HepG2 (cell line): ENCODE measurements around the gene VARS1. TPM values are rescaled to one million over a fixed set of nuclear protein-coding genes. Genes with fewer than 3 reads are reported as not detected.
A peak's percentile ranks its signal among the peaks of the same experiment; 100 is the strongest.

ENCODE experiments used
- AGO2 ChIP-seq: fragments of 200-400 bp; formaldehyde crosslinking; optimal IDR thresholded peaks from 2 replicates; pipeline ENCODE3; 2017; ENCODE audit warnings: mild to moderate bottlenecking, low read depth, low read length, moderate library complexity
- ZNF547 ChIP-seq: sonication (generic); formaldehyde crosslinking; IDR thresholded peaks from 2 replicates; pipeline ENCODE4 v1.5.1; 2020; ENCODE audit warnings: mild to moderate bottlenecking, missing genetic modification reagents
- ZNF724P ChIP-seq: sonication (generic); formaldehyde crosslinking; IDR thresholded peaks from 2 replicates; pipeline ENCODE4 v1.8.0; 2022; ENCODE audit warnings: missing genetic modification reagents, borderline replicate concordance
- polyA plus RNA-seq, 8 experiments: library from polyadenylated mRNA; depleted of rRNA in 3 of 8; stranded (reverse) in 7 of 8; unstranded in 1 of 8; fragments of >200 nt; fragmentation: Illumina TruSeq in 4 of 8; extraction: Trizol in 4 of 8; gene quantifications; 2 replicates each; pipeline versions ENCODE4 v1.2.1 to v1.2.3, GENCODE V29; 2011 to 2016; ENCODE audit warnings: low read depth in 4 of 8, missing spikeins in 1 of 8, mixed read lengths in 1 of 8; ENCODE audit not compliant: insufficient read depth in 1 of 8
- total RNA-seq, 5 experiments: library from RNA; depleted of rRNA; stranded (reverse); fragments of >200 nt; fragmentation: Illumina TruSeq; extraction: Trizol; gene quantifications; 2 replicates each; pipeline ENCODE4 v1.2.3, GENCODE V29; 2016; ENCODE audit warnings: low read depth in 1 of 5
- TF ChIP-seq, protein P1 (sequence below): sonication (generic); formaldehyde crosslinking; IDR thresholded peaks from 2 replicates; pipeline ENCODE4 v1.4.0; 2020; ENCODE audit warnings: mild to moderate bottlenecking, missing genetic modification reagents
- TF ChIP-seq, protein P2 (sequence below): sonication (generic); formaldehyde crosslinking; IDR thresholded peaks from 2 replicates; pipeline ENCODE4 v1.5.0; 2020; ENCODE audit warnings: mild to moderate bottlenecking, missing genetic modification reagents, borderline replicate concordance
- TF ChIP-seq, protein P3 (sequence below): sonication (generic); formaldehyde crosslinking; conservative IDR thresholded peaks from 2 replicates; pipeline ENCODE4 v1.4.0; 2020; ENCODE audit warnings: mild to moderate bottlenecking, missing genetic modification reagents, moderate library complexity
- TF ChIP-seq, protein P4 (sequence below): IDR thresholded peaks from 2 replicates; pipeline ENCODE4 v1.6.1; 2012; ENCODE audit warnings: low read depth, low read length, improper control_type of control experiment
- TF ChIP-seq, protein P5 (sequence below): sonication (generic); formaldehyde crosslinking; conservative IDR thresholded peaks from 2 replicates; pipeline ENCODE4 v1.8.0; 2022; ENCODE audit warnings: missing genetic modification reagents

The VARS1 gene
- total and polyA plus RNA-seq, 2 of the 13 experiments (the other 11 are each of a cell fraction or from before 2014, with no cell fraction given) = 14.7 to 56.1 TPM

DNA sequence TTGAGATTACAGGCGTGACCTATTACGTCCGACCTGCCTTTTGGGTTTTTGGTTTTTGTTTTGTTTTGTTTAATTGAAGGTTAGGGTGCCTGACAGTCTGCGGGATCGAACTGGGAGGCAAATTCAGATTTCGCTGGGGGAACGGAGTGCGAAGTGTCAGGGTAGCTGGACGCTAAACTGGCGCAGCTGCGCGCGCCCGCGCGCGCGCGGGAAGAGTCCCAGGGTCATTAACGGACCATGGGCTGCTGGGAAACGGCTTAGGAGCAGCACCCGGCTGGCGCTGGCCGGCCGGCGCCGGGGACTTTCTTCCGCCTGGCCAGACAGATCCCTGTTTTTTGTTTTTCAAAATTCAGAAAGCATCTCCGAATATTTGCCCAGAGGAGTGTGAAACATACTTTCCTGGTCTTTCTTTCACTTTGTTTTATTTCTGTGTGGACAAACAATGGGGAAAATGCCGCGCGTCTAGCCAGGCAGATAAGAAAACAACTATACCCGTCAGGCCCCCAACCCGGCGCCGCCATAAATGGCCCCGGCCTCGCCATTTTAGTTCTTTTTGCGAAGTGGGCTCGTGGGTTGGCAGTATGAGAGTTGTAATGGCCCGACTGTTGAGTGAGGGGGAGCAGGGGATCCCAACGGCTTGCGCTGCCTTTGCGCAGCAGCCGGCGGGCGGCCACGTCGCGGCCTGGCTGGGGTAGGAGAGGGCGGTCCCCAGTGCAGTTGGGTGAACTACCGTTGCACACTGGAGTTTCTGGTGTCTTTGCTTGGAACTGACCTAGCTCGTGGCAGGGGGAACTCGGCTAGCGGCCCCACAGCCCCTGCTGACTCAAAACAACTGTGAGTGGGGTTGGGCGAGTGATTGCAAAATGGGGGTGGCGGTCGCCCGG lies 39.1 kb upstream of the VARS1 start (continued):
- TF ChIP-seq, protein P1, sequence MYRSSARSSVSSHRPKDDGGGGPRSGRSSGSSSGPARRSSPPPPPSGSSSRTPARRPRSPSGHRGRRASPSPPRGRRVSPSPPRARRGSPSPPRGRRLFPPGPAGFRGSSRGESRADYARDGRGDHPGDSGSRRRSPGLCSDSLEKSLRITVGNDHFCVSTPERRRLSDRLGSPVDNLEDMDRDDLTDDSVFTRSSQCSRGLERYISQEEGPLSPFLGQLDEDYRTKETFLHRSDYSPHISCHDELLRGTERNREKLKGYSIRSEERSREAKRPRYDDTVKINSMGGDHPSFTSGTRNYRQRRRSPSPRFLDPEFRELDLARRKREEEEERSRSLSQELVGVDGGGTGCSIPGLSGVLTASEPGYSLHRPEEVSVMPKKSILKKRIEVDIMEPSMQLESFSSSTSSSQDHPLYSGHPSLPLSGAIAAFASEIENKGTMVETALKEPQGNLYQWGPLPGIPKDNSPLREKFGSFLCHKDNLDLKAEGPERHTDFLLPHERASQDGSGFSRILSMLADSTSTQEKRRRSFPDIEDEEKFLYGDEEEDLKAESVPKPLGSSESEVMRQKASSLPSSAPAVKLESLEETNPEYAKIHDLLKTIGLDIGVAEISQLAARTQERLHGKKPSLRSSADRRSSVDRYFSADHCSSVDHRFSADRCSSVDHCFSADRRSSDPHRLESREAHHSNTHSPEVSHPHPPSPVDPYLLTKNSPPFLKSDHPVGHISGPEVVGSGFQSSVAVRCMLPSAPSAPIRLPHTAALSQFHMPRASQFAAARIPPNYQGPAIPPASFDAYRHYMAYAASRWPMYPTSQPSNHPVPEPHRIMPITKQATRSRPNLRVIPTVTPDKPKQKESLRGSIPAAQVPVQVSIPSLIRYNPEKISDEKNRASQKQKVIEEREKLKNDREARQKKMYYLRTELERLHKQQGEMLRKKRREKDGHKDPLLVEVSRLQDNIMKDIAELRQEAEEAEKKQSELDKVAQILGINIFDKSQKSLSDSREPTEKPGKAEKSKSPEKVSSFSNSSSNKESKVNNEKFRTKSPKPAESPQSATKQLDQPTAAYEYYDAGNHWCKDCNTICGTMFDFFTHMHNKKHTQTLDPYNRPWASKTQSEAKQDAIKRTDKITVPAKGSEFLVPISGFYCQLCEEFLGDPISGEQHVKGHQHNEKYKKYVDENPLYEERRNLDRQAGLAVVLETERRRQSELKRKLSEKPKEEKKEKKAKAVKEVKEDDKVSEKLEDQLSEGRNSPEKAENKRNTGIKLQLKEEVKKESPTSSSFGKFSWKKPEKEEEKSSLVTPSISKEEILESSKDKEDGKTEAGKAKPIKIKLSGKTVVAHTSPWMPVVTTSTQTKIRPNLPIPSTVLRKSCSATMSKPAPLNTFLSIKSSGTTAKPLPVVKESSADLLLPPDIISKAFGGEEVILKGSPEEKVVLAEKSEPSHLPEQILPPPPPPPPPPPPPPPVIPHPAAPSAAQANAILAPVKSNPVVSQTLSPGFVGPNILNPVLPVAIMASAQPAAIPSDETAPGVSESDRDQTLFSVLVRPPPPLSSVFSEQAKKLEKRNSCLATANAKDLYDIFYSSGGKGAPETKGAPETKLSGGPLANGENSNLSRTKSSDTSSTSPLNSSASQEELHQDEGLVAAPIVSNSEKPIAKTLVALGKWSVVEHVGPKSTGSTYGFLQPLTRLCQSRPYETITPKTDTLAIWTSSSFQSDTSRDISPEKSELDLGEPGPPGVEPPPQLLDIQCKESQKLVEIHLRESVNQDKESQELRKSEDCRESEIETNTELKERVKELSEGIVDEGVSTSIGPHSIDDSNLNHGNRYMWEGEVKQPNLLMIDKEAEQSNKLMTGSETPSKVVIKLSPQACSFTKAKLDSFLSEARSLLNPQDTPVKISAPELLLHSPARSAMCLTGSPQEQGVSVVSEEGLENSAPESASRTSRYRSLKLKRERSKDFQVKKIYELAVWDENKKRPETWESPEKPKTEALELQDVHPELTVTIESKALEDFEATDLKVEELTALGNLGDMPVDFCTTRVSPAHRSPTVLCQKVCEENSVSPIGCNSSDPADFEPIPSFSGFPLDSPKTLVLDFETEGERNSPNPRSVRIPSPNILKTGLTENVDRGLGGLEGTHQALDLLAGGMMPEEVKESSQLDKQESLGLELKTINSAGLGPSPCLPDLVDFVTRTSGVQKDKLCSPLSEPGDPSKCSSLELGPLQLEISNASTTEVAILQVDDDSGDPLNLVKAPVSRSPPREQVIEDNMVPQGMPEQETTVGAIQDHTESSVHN (CRISPR knock-in tag) = no peak
- TF ChIP-seq, protein P2, sequence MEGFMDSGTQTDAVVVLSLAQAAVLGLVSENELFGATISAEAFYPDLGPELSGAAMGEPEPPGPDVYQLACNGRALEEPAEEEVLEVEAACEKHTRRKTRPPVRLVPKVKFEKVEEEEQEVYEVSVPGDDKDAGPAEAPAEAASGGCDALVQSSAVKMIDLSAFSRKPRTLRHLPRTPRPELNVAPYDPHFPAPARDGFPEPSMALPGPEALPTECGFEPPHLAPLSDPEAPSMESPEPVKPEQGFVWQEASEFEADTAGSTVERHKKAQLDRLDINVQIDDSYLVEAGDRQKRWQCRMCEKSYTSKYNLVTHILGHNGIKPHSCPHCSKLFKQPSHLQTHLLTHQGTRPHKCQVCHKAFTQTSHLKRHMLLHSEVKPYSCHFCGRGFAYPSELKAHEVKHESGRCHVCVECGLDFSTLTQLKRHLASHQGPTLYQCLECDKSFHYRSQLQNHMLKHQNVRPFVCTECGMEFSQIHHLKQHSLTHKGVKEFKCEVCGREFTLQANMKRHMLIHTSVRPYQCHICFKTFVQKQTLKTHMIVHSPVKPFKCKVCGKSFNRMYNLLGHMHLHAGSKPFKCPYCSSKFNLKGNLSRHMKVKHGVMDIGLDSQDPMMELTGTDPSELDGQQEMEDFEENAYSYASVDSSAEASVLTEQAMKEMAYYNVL (CRISPR knock-in tag) = peak; percentile 83; the same call in 1 of the 2 replicates
- TF ChIP-seq, protein P3, sequence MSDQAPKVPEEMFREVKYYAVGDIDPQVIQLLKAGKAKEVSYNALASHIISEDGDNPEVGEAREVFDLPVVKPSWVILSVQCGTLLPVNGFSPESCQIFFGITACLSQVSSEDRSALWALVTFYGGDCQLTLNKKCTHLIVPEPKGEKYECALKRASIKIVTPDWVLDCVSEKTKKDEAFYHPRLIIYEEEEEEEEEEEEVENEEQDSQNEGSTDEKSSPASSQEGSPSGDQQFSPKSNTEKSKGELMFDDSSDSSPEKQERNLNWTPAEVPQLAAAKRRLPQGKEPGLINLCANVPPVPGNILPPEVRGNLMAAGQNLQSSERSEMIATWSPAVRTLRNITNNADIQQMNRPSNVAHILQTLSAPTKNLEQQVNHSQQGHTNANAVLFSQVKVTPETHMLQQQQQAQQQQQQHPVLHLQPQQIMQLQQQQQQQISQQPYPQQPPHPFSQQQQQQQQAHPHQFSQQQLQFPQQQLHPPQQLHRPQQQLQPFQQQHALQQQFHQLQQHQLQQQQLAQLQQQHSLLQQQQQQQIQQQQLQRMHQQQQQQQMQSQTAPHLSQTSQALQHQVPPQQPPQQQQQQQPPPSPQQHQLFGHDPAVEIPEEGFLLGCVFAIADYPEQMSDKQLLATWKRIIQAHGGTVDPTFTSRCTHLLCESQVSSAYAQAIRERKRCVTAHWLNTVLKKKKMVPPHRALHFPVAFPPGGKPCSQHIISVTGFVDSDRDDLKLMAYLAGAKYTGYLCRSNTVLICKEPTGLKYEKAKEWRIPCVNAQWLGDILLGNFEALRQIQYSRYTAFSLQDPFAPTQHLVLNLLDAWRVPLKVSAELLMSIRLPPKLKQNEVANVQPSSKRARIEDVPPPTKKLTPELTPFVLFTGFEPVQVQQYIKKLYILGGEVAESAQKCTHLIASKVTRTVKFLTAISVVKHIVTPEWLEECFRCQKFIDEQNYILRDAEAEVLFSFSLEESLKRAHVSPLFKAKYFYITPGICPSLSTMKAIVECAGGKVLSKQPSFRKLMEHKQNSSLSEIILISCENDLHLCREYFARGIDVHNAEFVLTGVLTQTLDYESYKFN (CRISPR knock-in tag) = peak; percentile 56; the same call in 1 of the 2 replicates
- no peak for TF ChIP-seq ZNF724P
- TF ChIP-seq, protein P4, sequence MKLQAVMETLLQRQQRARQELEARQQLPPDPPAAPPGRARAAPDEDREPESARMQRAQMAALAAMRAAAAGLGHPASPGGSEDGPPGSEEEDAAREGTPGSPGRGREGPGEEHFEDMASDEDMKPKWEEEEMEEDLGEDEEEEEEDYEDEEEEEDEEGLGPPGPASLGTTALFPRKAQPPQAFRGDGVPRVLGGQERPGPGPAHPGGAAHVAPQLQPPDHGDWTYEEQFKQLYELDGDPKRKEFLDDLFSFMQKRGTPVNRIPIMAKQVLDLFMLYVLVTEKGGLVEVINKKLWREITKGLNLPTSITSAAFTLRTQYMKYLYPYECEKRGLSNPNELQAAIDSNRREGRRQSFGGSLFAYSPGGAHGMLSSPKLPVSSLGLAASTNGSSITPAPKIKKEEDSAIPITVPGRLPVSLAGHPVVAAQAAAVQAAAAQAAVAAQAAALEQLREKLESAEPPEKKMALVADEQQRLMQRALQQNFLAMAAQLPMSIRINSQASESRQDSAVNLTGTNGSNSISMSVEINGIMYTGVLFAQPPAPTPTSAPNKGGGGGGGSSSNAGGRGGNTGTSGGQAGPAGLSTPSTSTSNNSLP = no peak; the same call in 1 of the 2 replicates
- TF ChIP-seq, protein P5, sequence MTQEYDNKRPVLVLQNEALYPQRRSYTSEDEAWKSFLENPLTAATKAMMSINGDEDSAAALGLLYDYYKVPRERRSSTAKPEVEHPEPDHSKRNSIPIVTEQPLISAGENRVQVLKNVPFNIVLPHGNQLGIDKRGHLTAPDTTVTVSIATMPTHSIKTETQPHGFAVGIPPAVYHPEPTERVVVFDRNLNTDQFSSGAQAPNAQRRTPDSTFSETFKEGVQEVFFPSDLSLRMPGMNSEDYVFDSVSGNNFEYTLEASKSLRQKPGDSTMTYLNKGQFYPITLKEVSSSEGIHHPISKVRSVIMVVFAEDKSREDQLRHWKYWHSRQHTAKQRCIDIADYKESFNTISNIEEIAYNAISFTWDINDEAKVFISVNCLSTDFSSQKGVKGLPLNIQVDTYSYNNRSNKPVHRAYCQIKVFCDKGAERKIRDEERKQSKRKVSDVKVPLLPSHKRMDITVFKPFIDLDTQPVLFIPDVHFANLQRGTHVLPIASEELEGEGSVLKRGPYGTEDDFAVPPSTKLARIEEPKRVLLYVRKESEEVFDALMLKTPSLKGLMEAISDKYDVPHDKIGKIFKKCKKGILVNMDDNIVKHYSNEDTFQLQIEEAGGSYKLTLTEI (CRISPR knock-in tag) = no peak
- peak; percentile 70; the same call in 1 of the 2 replicates for TF ChIP-seq ZNF547 (CRISPR knock-in tag)
- peak; percentile 100 for TF ChIP-seq AGO2
